GM19397 (cell line): Measurements from ENCODE around the gene IL31.
"Not testable (repeated sequence)": the region's sequence is repeated elsewhere in the genome, so short reads cannot be mapped to it uniquely, and the experiment has no call there.

ENCODE experiments used
- ATAC-seq: cut with Tn5 transposase; IDR thresholded peaks from one replicate; pipeline ENCODE4 v1.9.1; 2021; ENCODE audit warnings: mild to moderate bottlenecking, moderate library complexity; ENCODE audit not compliant: unreplicated experiment

Gene IL31

DNA sequence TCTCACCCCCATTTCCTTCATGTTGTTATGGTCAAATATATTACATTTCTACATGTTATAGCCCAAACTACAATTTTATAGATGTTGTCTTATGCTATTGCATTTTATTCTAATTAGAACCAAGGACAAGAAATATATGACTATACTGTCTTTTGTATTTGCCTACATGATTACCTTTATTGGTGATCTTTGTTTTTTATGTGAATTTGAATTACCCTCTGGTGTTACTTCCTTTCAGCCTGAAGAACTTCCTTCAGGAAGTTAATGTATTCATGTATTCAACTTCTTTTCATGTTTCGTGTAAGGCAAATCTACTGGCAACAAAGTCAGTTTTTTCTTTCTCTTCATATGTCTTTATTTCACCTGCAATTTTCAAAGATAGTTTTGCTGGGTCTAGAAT lies 20.8 kb upstream of the IL31 start:
- ATAC-seq = no peak

GRCh38 chr12:122192441-122192840 lies 18.4 kb upstream of the IL31 start:
- no peak for ATAC-seq

GRCh38 chr12:122190842-122191668 lies 17.0 kb upstream of the IL31 start:
- no peak for ATAC-seq

GRCh38 chr12:122189626-122190475 lies 15.8 kb upstream of the IL31 start:
- ATAC-seq = no peak

DNA sequence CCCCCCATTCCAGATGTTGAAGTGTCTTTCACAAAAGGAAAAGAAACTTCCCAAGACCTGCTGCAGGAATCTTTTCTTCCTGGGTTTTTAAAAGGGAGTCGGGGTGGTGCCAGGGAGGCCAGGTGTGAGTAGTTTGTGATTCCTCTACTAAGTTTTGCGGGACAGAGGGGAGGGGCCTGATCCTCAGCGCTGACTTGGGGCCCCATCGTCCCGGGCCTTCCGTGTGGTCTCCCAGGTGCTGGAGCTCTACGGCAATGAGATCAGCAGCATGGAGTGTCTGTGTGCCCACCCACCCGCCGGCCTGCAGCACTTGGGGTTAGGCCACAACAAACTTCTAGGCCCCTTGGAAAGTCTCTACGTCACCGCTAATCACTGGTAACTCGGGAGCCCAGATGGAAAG lies 13.4 kb upstream of the IL31 start:
- no peak for ATAC-seq

DNA sequence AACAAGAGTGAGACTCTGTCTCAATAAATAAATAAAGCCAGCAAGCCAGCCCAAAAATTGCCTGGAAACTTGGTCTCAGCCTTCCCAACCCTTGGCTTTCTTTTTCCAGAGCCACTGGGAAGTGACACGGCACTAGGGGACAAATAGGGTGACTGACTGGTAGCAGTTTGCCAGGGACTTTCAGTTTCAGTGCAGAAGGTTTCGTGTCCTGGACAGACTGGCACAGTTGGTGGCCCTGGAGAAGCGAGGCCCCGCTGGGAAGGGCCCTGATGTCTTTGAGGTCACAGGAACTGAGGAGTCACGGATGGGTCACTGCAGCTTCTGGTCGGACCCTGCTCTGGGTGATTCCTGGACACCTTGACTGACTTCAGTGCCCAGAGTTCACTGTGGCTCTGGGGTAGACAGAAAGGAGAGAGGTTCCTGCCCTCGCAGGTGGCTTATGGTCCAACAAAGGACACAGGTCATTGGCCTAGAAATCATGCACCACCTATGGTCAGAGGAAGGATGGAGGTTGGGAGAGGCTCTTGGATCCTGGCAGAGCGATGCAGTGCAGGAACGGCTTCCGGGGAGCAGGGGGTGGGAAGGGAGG lies 11.6 kb upstream of the IL31 start:
- ATAC-seq = no peak

- ATAC-seq = no peak
Observed at GRCh38 chr12:122185079-122185478, 11.1 kb upstream of the IL31 start.

DNA sequence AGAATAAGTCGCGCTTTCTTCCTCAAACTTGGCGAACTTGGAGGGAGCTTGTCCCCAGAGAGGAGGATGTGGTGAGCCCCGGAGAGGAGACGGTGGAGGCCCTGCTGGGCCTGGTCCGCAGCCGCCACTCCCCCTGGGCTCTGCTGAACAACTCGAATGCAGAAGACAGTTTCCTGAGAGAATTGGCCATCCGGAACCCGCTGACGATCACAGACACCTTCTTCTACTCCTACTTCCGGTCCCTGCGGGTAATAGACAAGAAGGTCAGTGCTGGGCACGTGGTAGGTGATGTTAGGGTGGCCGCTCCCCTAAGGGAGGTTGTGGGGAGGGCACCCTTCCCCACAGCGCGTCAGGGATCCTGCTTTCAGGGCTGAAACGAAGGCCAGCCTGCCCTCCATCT lies 10.5 kb upstream of the IL31 start:
- no peak for ATAC-seq

GRCh38 chr12:122183588-122183940 lies 9.5 kb upstream of the IL31 start:
- no peak for ATAC-seq

DNA sequence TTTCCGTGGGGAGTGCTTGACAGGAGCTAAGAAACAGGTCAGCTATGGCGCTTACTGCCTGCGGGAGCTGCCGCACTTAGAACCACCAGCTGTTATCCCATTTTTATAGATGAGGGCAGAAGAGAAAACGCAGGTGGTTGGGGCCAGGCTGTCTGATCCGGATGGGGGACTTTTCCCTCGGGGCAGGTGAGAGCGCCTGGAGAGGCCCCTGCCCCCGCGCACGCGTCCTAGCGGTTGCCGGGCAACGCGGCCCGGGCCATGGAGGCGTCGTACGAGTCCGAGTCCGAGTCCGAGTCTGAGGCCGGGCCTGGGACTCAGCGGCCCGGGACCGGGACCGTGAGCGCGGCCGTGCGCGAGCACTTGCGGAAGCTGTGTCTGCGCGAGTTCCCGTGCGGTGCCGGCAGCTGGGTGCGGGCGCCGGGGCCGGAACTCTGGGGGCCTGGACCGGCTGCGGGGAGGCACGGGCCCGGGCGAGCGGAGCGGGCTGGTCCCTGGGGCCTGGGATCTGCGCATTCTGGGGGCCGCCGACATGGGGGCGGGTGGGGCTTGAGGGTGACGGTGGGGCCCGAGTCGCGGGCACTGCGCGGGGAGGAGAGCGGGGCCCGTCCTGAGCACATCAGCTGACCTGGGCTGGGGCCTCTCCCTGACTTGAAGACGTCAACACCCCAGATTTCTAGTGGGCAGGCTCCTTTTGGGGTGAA lies 9.0 kb upstream of the IL31 start, which contains the start of gene LRRC43:
LRRC43 (plus strand) TSS at position 237 of the 701 bp plus-strand sequence; CDS start at position 259, 22 bp downstream.
- no peak for ATAC-seq

DNA sequence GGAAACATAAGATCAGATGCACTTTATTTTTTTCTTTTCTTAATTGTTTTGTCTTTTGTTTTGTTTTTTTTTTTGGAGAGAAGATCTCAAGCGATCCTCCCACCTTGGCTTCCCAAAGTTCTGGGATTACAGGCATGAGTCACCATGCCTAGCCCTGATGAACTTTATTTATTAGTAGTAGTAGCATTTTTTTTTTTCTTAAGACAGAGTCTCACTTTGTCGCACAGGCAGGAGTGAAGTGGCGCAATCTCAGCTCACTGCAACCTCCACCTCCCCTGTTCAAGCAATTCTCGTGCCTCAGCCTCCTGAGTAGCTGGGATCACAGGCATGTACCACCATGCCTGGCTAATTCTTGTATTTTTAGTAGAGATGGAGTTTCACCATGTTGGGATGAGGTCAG lies 2.5 kb upstream of the IL31 start:
- not testable (repeated sequence) for ATAC-seq

DNA sequence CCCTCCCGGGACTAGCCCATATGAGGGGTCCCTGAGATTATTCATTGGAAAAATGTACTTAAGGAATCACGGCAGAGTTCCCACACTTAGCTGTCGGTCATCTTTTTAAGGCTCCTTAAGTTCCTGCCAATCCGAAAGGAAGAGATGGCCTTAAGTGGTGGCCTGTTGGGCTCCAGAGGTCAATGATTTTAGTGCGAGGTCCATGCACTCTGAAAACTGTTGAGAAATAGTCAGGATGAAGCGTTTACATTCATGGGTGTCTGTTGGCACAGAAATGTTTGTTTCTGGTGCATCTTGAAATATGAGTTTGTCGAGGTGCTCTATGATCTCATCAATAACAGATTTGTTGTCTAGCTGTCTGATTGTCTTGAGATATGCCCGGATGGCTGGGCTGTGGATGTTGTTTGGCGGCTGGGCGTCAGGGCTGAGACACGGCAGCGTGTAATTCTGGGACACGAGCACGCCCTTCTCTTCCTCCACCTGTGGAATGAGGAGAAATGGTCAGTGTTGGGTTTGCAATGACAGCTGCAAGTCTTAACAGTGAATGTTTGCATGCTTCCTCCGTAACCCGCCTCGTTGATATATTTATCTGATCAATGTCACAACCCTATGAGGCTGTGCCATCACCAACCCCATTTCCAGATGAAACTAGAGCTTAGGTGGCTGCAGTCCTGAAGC lies 1.6 kb downstream of the IL31 start:
- no peak for ATAC-seq

DNA sequence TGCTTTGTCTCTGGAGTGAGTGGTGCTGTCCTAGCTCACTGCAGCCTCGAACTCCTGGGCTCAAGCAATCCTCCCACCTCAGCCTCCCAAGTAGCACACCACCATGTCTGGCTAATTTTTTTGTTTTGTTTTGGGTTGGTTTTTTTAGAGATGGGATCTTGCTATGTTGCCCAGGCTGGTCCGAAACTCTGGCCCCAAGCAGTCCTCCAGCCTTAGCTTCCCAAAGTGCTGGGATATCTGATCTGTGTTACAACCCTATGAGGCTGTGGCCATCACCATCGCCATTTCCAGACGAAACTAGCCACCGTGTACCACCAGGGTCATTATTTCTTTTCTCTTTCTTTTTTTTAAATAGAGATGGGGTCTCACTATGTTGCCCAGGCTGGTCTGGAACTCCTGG lies 2.6 kb downstream of the IL31 start:
- ATAC-seq = no peak

DNA sequence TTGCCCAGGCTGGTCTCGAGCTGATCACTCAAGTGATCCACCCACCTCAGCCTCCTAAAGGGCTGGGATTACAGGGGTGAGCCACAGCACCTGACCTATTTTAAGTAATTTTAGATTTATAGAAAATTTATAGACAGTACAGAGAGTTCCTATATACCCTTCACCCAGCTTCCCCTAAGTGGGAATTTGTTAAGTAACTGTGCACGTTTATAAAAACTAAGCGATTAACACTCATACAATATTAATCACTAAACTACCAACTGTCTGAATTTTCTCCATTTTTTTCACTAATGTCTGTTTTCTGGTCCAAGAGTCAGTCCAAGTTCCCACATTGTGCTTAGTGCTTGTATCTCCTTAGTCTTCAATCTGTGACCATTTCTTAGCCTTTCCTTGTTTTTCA lies 5.5 kb downstream of the IL31 start:
- ATAC-seq = no peak

GRCh38 chr12:122167356-122167925 lies 6.6 kb downstream of the IL31 start:
- no peak for ATAC-seq

- ATAC-seq = no peak
Observed at GRCh38 chr12:122166422-122167349, 7.3 kb downstream of the IL31 start.

DNA sequence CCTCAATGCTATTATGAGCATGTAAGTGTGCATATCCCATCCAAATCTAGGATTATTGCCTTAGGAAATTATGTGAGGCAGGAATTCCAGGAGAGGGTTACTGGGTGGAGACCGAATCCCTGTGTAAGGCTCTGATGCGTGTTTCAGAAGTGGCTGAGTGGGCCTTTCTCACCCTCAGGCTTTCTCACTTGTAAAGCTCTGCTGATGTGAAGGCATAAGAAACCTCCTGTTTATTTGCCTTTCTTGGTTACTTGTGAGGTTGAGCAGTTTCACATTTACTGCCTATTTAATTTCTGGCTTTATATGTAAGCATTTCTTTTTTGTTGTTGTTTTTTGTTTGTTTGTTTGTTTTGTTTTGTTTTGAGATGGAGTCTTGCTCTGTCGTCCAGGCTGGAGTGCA lies 11.0 kb downstream of the IL31 start:
- no peak for ATAC-seq

GRCh38 chr12:122161682-122162081 lies 12.3 kb downstream of the IL31 start:
- no peak for ATAC-seq

DNA sequence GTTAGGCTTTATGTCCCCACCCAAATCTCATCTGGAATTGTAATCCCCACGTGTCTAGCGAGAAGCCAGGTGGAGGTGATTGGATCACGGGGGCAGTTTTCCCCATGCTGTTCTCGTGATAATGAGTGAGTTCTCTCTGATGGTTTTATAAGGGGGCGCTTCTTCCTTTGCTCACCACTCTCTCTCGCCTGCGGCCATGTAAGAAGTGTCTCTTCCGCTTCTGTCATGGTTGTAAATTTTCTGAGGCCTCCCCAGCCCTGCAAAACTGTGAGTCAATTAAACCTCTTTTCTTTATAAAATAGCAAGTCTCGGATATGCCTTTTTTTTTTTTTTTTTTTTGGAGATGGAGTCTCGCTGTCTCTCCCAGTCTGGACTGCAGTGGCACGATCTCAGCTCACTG lies 13.3 kb downstream of the IL31 start:
- no peak for ATAC-seq
